ENCODE data around the gene HSD17B14. TPM values are rescaled to one million over a fixed set of nuclear protein-coding genes. Genes with fewer than 3 reads are reported as not detected.

HSD17B14 gene
- total RNA-seq, 2 experiments from 2014 or later, result 0.47 to 0.56 TPM

DNA sequence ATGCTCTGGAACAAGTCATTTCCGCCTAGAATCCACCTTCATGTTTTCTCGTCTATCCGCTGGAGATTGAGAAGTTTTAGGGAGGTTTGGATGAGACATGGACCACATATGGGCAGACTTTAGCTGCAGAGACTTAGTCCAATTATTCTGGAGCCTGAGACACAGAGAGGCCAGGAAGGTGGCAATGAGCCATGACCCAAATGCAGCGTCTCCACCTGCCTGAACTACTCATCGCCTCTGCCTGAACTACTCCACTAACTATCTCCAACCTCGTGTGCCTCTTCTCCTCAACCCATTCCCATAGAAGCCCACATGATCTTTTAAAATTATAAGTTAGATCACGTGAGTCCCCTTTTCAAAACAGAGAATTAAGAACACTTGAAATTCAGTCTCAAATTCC is 26.5 kb upstream of the HSD17B14 start:
- Mint-ChIP-seq H3K36me3 (ENCODE audit: low read depth) (no peaks in the 10 kb centered on the region), H3K4me3 (no peak overlapping the region), H3K27ac (no peak overlapping the region), H3K4me1 (ENCODE audit: low read depth) (peaks cover 2% of the 10 kb centered on the region), H3K9me3 (no peaks in the 10 kb centered on the region), H3K27me3 (no peaks in the 10 kb centered on the region)
- CTCF ChIA-PET, result no interaction called here
- DNase-seq (no peak), ATAC-seq (no peak)
- TF ChIP-seq, protein P1, sequence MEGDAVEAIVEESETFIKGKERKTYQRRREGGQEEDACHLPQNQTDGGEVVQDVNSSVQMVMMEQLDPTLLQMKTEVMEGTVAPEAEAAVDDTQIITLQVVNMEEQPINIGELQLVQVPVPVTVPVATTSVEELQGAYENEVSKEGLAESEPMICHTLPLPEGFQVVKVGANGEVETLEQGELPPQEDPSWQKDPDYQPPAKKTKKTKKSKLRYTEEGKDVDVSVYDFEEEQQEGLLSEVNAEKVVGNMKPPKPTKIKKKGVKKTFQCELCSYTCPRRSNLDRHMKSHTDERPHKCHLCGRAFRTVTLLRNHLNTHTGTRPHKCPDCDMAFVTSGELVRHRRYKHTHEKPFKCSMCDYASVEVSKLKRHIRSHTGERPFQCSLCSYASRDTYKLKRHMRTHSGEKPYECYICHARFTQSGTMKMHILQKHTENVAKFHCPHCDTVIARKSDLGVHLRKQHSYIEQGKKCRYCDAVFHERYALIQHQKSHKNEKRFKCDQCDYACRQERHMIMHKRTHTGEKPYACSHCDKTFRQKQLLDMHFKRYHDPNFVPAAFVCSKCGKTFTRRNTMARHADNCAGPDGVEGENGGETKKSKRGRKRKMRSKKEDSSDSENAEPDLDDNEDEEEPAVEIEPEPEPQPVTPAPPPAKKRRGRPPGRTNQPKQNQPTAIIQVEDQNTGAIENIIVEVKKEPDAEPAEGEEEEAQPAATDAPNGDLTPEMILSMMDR (IDR thresholded peaks at IDR 0.05), result no peak
- POLR2A ChIA-PET, result no interaction called here
- intact Hi-C loops (cut with micrococcal nuclease), result no loop called here

DNA sequence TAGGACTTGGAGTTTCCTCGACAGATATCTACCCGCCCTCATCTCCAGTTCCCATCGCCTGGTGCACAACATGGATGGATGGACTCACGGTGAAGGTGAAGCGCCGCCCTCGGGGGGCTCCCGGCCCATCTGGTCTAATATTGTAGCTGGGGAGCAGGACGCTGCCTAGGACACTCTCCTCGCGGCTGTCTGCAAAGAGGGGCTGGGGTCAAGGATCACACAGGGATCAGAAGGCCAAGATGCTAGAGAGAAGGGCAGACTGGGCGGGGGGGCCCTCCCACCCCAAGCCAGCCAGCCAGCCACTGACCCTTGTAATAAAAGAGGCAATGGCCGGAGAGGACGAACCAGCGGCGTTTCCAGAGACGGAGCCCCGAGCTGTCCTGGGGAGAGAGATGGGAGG is 25.0 kb upstream of the HSD17B14 start:
- ChIA-PET POLR2A (interaction anchor here (0.6 kb wide), 1 partner anchor 25 kb away, joined by 3 read pairs; no protein-coding TSS in a partner anchor), CTCF (interaction anchor here (0.6 to 1.2 kb wide), 2 partner anchors 15 to 73 kb away, joined by 3 to 4 read pairs; no protein-coding TSS in a partner anchor)
- Mint-ChIP-seq H3K27me3 (no peaks in the 10 kb centered on the region), H3K36me3 (ENCODE audit: low read depth) (no peaks in the 10 kb centered on the region), H3K4me1 (ENCODE audit: low read depth) (peaks cover 2% of the 10 kb centered on the region), H3K27ac (no peak overlapping the region), H3K4me3 (no peak overlapping the region), H3K9me3 (no peaks in the 10 kb centered on the region)
- no peak for ATAC-seq
- TF ChIP-seq, protein P1 (IDR thresholded peaks at IDR 0.05), result no peak
- no peak for DNase-seq
- intact Hi-C loops (cut with micrococcal nuclease), result no loop called here

GRCh38 chr19:48859711-48860572 is 23.7 kb upstream of the HSD17B14 start:
- Mint-ChIP-seq H3K4me1 (ENCODE audit: low read depth) (peaks cover 2% of the 10 kb centered on the region), H3K9me3 (no peaks in the 10 kb centered on the region), H3K36me3 (ENCODE audit: low read depth) (no peaks in the 10 kb centered on the region), H3K27me3 (no peaks in the 10 kb centered on the region), H3K27ac (peak overlapping the region; percentile 46), H3K4me3 (peak overlapping the region; percentile 26)
- TF ChIP-seq, protein P1 (IDR thresholded peaks at IDR 0.05), result no peak
- POLR2A ChIA-PET, result no interaction called here
- CTCF ChIA-PET, result no interaction called here
- intact Hi-C loops (cut with micrococcal nuclease), result no loop called here
- peak; percentile 50 for DNase-seq
- no peak for ATAC-seq

DNA sequence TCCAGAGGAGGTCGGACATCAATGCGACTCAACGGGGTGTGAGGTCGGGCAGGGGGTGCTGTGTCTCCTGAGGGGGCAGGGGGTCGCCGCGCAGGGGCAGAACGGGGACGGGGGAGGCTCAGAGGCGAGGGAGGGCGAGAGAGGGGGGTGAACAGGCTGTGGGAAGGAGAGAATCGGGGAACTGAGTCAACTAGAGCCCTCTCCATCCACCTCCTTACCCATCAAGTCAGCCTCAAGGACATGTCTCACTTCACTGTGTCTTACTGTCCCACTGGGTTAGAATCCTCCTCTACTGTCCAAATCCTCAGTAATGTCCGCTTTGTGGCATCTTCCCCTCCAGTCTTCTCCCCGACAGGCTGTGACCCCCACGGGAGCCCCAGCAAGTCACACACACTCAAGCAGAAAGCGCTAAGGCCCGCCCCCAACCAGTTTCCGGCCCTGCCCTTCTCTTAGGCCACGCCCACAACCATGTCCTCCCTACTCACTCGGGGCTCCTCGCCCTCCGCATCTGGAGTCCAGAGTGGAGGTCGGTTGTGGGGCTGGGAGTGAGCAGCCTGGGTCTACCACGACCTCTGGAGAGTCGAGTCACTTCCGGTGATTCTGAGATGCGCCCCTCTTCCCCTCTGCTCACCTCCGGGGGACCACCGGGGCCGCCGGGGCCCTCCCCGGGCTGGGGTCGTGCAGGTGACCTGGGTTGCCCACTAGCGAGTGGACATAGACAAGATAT is 22.9 kb upstream of the HSD17B14 start:
- ChIA-PET CTCF (interaction anchor here (1.5 to 2.6 kb wide), 4 partner anchors 17 to 112 kb away, joined by 6 to 8 read pairs (median 7); partner anchors contain the start of gene HSD17B14), POLR2A (interaction anchor here (0.9 kb wide), 1 partner anchor 10 kb away, joined by 3 read pairs; no protein-coding TSS in a partner anchor)
- DNase-seq (peak; percentile 90), ATAC-seq (peak; percentile 92)
- H3K36me3 Mint-ChIP-seq (ENCODE audit: low read depth), result no peaks in the 10 kb centered on the region
- H3K27me3 Mint-ChIP-seq, result no peaks in the 10 kb centered on the region
- intact Hi-C loops (cut with micrococcal nuclease), result no loop called here
- H3K4me3 Mint-ChIP-seq, result peak overlapping the region; percentile 96
- H3K27ac Mint-ChIP-seq, result peak overlapping the region; percentile 90
- TF ChIP-seq, protein P1 (IDR thresholded peaks at IDR 0.05), result no peak
- H3K4me1 Mint-ChIP-seq (ENCODE audit: low read depth), result peaks cover 2% of the 10 kb centered on the region
- no peaks in the 10 kb centered on the region for H3K9me3 Mint-ChIP-seq
